GM18867 (cell line): ENCODE measurements around the gene SDHB.

Experiments used
- ATAC-seq: cut with Tn5 transposase; IDR thresholded peaks from one replicate; pipeline ENCODE4 v1.9.1; 2021; ENCODE audit warnings: mild to moderate bottlenecking, moderate library complexity; ENCODE audit not compliant: unreplicated experiment

The SDHB gene

DNA sequence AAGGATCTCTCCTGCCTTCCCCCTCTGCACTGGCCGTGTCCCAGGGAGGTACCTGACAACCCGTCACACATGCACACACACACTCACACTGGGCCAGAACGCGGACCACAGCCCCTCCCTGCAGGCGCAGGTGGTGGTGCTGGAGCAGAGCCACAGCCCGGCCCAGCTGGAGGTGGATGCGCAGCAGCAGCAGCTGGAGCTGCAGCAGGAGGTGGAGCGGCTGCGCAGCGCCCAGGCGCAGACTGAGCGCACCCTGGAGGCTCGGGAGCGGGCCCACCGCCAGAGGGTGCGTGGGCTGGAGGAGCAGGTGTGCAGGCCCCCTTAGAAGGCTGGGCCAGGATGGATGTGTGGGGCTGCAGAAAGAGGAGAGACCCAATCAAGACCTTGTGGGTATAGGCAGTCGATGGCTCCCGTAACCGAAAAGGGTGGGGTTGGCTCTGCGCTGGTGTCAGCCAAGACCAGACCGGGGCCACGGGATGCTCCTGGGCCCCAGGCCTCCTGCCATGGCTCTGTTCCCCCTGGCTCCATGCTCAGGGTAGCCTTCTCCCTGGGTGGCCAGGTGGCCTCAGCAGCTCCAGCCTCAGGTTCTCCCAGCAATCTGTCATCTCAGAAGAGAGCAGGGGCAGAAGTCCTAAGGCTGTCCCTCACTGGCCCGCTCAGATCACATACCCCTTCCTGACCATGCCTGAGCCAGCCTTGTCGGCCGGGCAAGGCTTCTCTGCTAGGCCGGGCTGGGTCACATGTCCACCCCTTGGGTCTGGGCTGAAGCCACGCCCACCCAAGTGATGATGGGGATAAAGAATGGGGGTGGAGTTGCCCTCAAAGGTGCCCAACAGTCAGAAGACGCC lies 82.3 kb downstream of the SDHB start:
- ATAC-seq: no peak

- no peak for ATAC-seq
These were observed 83.5 kb downstream of the SDHB start for GRCh38 chr1:16970132-16970910.

- no peak for ATAC-seq
These were observed 84.2 kb downstream of the SDHB start for GRCh38 chr1:16969651-16970050.

DNA sequence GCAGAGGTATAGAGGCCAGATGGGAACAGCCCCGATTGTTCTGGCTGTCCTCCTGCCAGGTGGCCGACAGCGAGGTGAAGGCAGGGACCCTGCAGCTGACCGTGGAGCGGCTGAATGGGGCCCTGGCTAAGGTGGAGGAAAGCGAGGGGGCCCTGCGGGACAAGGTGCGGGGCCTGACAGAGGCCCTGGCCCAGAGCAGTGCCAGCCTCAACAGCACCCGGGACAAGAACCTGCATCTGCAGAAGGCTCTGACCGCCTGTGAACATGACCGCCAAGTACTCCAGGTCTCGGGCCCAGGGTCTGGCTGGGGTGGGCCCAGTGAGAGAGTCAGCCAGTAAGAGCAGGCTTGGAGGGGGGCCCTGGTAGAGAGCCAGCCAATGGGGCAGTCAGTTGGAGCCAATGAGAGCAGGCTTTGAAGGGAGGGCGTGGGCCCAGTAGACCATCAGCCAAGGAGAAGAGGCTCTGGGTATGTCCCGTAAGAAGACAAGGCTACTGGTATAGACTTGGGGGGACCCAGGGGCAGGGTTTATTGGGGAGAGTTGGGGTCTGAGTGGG lies 84.7 kb downstream of the SDHB start:
- ATAC-seq: no peak
